PFSK-1 (cell line): ENCODE data around the gene ULK4.

Experiments used
- FOXP2 ChIP-seq: optimal IDR thresholded peaks from 2 replicates; pipeline ENCODE3; 2011; ENCODE audit warnings: borderline replicate concordance, control low read depth, inconsistent platforms; ENCODE audit not compliant: insufficient read depth; ENCODE audit errors: extremely low read length, extremely low read depth
- POLR2AphosphoS5 ChIP-seq: IDR thresholded peaks from 2 replicates; pipeline ENCODE4 v1.6.1; 2012; ENCODE audit warnings: low read depth, mild to moderate bottlenecking, control low read depth, low read length, moderate library complexity
- SIN3A ChIP-seq: IDR thresholded peaks from 2 replicates; pipeline ENCODE4 v1.6.1; 2012; ENCODE audit warnings: mild to moderate bottlenecking, low read length, moderate library complexity, borderline replicate concordance; ENCODE audit not compliant: insufficient read depth
- TAF1 ChIP-seq: IDR thresholded peaks from 2 replicates; pipeline ENCODE4 v1.6.1; 2012; ENCODE audit warnings: low read length, control low read depth, borderline replicate concordance; ENCODE audit not compliant: insufficient read depth
- TF ChIP-seq, protein P1 (sequence below), 2 experiments: IDR thresholded peaks; 2 replicates each; pipeline versions ENCODE4 v1.6.1 to v1.8.0; 2011 to 2012; ENCODE audit warnings: low read depth in 2 of 2, low read length in 2 of 2, control low read depth in 1 of 2, inconsistent platforms in 1 of 2, mild to moderate bottlenecking in 1 of 2, moderate library complexity in 1 of 2; ENCODE audit not compliant: insufficient read depth in 1 of 2

ULK4 gene

DNA sequence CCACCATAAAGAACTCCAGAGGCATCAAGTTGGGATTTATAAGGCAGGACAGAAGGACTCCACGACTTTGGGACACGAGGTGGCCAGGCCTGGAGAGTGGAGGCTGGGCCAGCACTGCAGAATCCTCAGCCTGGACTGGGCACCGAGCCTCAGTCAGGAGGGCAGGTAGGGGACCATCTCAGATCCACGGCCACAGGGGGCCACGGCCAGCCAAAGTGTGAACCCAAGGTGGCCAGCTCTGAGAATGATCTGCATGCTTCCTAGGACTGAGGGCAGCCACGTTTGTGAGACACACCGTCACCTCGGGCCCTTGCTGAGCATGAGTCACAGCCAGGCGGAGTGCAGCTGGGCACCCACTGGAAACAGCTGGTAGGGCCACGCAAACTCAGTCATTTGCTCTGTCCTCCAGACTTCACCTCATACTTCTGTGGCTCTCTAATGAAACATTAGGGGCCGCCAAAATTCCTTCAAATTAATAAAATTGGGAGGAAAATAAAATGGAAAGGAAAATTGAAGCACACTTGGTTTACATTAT lies 696.8 kb downstream of the ULK4 start:
- TF ChIP-seq POLR2AphosphoS5 (no peak), TAF1 (no peak), SIN3A (no peak), FOXP2 (no peak)
- TF ChIP-seq, protein P1, sequence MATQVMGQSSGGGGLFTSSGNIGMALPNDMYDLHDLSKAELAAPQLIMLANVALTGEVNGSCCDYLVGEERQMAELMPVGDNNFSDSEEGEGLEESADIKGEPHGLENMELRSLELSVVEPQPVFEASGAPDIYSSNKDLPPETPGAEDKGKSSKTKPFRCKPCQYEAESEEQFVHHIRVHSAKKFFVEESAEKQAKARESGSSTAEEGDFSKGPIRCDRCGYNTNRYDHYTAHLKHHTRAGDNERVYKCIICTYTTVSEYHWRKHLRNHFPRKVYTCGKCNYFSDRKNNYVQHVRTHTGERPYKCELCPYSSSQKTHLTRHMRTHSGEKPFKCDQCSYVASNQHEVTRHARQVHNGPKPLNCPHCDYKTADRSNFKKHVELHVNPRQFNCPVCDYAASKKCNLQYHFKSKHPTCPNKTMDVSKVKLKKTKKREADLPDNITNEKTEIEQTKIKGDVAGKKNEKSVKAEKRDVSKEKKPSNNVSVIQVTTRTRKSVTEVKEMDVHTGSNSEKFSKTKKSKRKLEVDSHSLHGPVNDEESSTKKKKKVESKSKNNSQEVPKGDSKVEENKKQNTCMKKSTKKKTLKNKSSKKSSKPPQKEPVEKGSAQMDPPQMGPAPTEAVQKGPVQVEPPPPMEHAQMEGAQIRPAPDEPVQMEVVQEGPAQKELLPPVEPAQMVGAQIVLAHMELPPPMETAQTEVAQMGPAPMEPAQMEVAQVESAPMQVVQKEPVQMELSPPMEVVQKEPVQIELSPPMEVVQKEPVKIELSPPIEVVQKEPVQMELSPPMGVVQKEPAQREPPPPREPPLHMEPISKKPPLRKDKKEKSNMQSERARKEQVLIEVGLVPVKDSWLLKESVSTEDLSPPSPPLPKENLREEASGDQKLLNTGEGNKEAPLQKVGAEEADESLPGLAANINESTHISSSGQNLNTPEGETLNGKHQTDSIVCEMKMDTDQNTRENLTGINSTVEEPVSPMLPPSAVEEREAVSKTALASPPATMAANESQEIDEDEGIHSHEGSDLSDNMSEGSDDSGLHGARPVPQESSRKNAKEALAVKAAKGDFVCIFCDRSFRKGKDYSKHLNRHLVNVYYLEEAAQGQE (IDR thresholded peaks at IDR 0.05; ENCODE audit: insufficient read depth in 1 of 2, low read depth in 2 of 2, low read length in 2 of 2), result no peak

DNA sequence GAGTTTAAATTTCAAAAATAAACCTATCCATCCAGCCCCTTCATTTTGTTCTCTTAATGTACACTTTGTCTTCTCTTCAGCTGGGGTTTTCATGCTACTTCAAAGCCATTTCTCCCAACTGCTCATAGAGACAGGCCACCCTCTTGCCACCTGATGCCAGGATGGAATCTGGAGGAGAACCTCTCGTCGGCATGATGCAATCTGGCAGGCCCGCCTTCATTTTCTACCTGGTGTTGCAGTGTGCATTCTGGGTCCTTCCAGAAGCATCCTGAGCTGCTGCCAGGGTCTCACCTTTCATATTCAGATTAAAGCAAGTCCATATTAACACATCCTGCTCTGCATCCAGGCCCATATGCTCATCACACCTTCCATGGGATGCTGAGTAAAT lies 701.8 kb downstream of the ULK4 start:
- TF ChIP-seq SIN3A (no peak), FOXP2 (no peak), POLR2AphosphoS5 (no peak)
- TF ChIP-seq, protein P1 (IDR thresholded peaks at IDR 0.05; ENCODE audit: insufficient read depth in 1 of 2, low read depth in 2 of 2, low read length in 2 of 2), result no peak

DNA sequence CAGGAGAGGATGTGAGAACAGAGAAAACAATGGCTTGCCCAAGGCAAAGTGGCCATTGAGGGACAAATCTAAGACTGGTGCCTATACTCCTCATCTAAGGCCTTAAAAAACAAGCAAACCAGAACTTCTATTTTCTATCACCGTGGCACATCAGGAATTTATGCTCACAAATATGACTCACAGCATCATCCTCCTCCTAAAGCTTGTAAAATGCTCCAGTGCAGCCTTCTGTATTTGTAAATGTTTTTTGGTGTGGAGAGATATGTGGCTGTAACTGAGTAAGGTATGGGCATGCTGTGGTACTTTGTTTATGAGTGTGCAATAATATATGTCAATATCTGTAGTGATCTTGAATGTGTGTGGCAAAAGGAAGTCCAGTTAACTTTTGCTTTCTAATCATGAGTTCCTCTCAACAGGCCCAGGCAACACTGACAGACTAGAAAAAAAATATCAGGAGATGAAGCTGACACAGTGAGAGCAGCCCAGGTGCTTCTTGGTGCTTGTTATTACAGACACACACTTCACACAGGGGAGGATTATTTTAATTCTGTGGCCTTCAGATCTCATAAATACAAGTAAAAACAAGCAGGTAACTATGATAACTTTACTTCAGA lies 702.3 kb downstream of the ULK4 start:
- TF ChIP-seq SIN3A, result no peak

DNA sequence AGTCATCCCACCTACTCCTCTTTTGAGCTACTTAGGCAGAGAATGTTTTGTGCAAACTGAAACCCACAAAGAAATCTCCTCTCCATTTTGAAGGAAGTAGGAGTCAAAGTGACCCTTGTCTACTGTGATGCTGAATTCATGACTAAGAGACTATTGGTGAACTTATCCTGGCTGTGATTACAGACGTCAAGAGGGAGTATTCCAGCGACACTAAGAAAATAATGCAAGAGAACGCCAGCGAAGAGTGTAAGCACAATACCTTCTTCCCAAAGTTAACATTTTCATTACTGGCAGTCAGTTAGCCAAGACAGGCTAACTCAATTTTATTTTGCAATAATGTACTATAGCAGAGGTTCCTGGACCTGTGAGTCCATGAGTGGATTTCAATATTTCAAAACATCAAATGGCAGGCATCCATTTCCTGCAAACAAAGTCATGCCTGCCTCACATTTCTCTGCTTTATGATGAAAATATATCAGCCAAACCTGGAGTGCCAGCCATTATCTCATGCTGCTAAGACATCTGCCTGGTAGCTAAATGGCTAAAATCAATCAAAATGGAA lies 703.6 kb downstream of the ULK4 start:
- TF ChIP-seq FOXP2 (no peak), TAF1 (no peak), POLR2AphosphoS5 (no peak), SIN3A (no peak)
- TF ChIP-seq, protein P1 (IDR thresholded peaks at IDR 0.05; ENCODE audit: insufficient read depth in 1 of 2, low read depth in 2 of 2, low read length in 2 of 2), result no peak

DNA sequence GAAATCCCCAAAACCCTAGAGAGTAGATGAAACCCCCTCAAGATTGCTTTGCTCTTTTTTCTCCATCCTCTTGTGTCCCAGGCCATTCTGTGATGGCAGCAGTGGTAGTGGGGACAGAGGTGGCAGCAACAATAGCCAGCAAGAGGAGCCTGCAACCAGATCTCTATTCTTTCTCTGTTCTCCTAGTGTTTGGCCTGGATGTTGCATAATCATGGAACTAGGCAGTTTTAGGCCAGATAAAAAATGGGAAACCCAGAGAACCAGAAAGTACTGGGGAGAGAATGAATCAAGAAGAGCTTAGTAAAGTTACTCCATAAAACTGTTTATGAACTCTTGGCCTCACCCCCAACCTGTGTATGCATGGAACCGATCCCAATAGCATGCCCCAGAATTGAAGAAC lies 710.3 kb downstream of the ULK4 start:
- no peak for TF ChIP-seq FOXP2
- TF ChIP-seq, protein P1 (IDR thresholded peaks at IDR 0.05; ENCODE audit: insufficient read depth in 1 of 2, low read depth in 2 of 2, low read length in 2 of 2), result no peak
